Measurements from ENCODE around the gene PHF21A.
"Not testable (repeated sequence)": the region's sequence is repeated elsewhere in the genome, so short reads cannot be mapped to it uniquely, and the experiment has no call there.

Gene PHF21A

DNA sequence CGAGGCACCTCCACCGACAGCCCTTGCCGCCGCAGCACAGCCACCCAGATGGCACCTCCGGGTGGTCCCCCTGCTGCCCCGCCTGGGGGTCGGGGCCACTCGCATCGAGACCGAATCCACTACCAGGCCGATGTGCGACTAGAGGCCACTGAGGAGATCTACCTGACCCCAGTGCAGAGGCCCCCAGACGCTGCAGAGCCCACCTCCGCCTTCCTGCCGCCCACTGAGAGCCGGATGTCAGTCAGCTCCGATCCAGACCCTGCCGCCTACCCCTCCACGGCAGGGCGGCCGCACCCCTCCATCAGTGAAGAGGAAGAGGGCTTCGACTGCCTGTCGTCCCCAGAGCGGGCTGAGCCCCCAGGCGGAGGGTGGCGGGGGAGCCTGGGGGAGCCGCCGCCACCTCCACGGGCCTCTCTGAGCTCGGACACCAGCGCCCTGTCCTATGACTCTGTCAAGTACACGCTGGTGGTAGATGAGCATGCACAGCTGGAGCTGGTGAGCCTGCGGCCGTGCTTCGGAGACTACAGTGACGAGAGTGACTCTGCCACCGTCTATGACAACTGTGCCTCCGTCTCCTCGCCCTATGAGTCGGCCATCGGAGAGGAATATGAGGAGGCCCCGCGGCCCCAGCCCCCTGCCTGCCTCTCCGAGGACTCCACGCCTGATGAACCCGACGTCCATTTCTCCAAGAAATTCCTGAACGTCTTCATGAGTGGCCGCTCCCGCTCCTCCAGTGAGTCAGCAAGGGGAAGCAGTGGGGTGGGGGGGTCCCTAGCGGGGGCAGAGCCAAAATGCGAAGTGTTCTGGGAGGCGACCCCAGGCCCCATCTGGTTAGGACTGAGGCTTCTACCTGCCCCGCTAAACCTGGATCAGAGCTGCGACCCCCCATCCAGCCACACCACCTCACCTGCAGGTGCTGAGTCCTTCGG lies 218.5 kb downstream of the PHF21A start:
- no peak for DNase-seq (ENCODE audit: low spot score)

DNA sequence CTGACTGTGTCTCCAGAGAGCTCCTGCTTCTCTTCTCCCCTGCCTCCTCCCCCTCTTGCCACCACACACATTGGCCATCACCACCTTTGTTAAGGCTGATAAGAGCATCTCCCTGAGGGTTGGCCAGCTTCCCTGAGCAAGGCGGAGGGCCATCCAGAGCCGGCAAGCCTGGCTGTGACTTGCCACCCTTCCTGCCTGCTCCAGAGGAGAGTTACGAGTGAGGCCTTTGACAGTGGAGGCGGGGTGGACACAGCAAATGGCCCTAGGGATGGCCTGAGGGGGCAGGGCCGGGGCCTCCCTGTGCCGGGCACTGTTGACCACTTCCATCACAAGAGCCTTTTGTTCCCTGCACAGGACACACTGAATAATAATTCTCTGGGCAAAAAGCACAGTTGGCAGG lies 219.6 kb downstream of the PHF21A start:
- no peak for DNase-seq (ENCODE audit: low spot score)

DNA sequence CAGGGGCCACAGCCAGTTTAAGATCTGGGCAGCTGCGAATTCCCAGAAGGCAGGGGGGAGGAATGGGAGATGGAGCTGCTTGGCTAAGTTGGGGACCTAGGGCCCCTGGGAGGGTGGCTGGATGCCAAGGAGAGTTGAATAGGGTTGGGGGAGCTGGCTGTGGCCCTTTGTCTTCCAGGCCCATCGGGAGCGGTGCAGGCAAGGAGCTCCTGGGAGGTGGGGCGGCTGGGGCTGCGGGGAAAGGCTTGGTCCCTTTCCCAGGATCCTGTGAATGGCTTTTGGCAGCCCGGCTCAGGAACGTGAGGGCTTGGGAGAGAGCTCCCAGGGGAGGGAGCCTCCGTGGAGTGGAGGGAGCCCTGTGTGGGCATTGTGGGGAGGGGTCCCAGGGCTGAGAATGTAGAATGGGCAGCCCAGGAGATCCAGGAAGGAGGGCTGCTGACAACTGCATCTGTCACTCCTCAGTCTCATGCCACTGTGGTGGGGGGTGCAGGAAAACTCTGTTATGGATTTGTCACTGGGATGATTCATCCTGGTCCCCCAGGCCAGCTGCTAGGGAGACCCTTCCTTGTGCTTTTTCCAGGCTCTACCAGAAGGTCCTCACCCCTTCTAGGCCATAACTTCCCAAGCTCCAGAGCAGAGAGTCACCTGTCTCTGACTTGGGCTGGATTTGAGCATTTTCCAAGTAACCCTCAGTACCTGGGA lies 220.2 kb downstream of the PHF21A start:
- DNase-seq (ENCODE audit: low spot score) = no peak

GRCh38 chr11:45900175-45900800 lies 221.0 kb downstream of the PHF21A start:
- DNase-seq (ENCODE audit: low spot score) = not testable (repeated sequence)

- no peak for DNase-seq (ENCODE audit: low spot score)
Observed at GRCh38 chr11:45899448-45900174, 221.6 kb downstream of the PHF21A start.

DNA sequence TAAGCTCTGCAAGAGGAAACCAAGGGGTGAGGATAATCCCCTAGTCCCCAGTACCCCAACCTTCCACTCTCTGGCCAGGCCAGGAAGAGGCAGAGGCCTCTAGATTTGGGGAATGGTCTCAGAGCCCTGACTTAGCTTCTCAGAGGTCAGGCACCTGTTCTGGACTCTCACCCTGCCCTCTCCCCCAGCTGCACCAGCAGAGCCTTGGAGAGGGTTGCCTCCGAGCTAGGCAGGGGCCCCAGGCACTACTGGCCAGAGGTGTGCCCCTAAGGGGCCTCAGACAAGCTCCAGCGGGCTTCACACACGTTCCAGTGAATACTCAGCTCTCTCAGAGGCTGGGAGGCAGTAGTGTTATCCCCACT lies 222.2 kb downstream of the PHF21A start:
- no peak for DNase-seq (ENCODE audit: low spot score)

DNA sequence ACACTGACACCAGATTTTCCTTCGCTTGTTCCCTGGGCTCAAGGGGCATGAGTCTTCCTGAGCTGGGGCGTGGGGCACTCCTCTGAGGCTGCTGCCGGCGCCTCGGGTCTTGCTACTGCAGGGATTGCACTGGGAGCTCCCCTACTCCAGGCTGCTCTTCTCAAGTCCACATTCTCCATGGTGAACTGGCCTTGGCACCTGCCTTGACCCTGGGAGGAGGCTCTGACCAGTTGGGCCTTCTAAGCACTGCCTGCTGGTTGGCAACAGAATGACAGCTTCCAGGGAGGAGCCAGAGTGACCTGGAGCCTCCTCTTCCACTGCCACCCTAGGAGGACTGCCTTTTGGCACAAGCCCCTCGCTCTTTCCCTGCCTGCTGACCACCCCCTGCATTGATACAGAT lies 223.7 kb downstream of the PHF21A start:
- DNase-seq (ENCODE audit: low spot score) = no peak

DNA sequence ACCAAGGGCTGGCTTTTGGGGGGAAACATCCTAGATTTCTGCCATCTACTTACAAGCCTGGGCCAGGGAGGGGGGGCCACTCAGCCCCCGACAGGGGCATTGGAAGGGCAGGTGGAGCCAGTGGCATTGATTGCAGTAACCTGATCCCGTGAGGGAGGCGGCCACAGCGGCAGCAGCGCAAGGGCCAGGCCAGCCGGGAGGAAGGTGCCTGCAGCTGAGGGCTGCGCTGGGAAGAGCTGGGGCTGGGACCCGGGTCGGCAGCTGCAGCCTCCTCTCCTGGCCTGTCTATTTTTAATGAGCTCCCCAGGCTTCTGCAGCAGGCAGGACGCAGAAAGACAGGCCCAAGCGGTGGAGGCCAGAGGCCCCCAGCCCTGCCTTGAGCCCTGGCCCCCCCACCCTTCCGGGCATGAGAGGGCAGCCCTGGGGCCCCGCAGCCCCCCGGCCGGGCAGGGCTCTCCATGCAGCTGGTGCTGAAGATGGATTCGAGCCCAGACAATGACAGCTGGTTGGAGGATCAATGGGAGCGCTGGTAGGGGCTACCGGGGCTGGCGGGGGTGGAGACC lies 224.8 kb downstream of the PHF21A start:
- DNase-seq (ENCODE audit: low spot score) = no peak

DNA sequence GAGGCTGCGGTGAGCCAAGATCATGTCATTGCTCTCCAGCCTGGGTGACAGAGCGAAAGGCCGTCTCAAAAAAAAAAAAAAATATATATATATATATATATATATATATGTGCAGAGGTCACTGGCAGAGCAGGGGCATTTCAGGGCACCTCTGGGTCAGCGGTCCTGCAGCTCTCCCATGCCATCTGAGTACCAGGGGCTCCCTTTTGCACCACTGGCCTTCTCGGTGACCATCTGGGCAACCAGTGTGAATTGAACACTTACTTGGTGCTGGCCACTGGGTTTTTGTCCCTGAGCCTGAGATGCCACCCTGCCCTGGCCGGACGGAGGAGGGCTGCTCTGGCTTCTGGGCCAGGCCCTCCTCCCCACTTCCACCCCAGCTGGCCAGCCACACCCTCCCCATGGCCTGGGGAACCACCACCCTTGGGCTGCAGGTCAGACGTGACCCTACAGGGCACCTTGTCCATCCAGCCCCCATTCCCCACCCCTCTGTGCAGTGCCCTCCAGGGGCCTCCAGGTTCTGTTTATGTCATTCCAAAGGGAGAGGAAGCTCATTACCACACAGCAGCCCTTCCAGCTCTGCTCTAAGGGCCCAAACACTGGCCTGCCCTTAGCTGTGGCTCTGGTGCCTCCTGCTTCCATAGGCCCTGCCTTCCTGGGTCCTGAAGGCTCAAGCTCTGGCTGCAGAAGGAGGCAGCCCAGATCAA lies 225.5 kb downstream of the PHF21A start:
- no peak for DNase-seq (ENCODE audit: low spot score)

DNA sequence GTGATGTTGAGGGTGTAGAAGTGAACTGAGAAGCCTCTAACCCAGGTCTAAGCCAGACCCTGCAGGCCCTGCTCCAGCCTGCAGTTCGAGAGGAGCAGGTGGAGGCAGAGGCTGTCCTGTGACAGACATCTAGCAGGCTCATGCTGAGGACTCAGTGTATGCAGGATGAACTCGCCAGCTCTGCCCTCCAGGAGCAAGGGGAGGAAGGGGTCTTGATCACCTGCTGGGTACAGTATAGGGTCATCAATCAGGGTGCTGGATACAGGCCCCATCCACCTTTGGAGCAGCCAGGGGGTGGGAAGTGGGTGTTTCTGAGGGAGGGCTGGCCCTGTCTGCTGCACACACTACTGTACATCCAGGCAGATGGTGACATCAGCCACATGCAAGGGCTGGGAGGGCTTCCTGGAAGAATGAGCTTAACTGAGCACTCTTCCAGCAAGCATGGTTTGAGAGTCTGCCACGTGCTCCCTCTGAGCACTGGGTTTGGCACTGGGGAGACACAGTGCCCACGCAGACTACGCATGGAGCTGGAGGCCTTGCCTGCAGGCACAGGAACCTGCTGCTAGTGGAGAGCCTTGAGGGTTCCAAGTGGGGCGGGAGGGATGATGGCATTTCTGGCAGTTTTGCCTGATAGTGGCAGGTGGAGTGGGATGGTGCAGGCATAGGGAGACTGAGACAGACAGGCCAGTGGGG lies 226.6 kb downstream of the PHF21A start:
- no peak for DNase-seq (ENCODE audit: low spot score)

GRCh38 chr11:45892856-45893255 lies 228.4 kb downstream of the PHF21A start:
- no peak for DNase-seq (ENCODE audit: low spot score)

- DNase-seq (ENCODE audit: low spot score) = no peak
Observed at GRCh38 chr11:45890886-45891550, 230.2 kb downstream of the PHF21A start.

DNA sequence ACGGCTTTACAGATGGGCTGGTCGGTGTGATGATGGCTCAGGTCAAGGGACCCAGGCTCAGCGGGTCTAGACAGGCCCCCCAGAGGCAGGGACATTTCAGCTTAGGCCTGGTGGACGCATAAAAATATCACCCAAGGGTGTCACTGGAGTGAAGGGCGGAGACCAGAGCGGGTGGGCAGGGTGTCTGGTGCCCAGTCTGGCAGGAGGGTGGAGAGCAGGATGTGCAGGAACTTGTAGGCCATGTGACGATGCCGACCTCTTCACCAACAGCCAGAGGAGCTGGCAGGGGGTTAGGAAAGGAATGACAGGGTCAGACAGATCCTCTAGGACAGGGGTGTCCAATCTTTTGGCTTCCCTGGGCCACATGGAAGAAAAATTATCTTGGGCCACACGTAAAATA lies 231.3 kb downstream of the PHF21A start:
- no peak for DNase-seq (ENCODE audit: low spot score)

GRCh38 chr11:45889555-45889954 lies 231.7 kb downstream of the PHF21A start:
- no peak for DNase-seq (ENCODE audit: low spot score)

GRCh38 chr11:45887587-45887986 lies 233.7 kb downstream of the PHF21A start:
- DNase-seq (ENCODE audit: low spot score) = no peak

DNA sequence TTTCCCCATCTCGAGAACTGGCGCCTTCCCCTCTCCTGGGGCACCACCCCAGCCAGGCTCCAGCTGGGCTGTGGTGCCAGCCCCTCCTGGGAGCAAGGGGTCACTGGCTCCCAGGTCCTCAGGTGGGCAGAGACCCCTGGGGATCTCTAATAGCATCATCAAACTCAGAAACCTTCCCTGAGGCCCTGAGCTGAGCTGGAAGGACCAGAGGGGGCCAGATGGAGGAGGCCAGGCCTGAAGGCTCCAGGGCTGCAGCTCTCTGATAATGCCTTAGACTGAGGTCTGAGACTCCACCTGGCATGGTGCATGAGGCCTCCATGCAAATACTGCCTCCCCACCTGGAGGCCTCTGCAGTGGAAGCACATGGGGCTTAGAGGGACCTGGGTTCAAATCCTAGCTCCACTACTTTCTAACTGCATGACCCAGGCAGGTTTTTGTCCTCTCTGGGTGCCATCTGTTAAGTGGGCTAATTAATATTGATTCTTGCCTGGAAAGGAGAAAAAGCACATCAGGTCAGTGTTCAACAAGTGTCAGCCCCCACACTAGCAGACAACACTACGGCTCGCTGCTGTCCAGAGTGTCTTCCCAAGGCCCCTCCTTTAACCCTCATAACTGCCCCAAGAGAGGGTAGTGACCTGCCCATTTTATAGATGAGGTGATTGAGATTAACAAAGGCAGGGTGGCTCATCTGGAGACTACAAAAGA lies 234.3 kb downstream of the PHF21A start:
- no peak for DNase-seq (ENCODE audit: low spot score)

GRCh38 chr11:45885921-45886721 lies 235.1 kb downstream of the PHF21A start:
- DNase-seq (ENCODE audit: low spot score) = no peak

DNA sequence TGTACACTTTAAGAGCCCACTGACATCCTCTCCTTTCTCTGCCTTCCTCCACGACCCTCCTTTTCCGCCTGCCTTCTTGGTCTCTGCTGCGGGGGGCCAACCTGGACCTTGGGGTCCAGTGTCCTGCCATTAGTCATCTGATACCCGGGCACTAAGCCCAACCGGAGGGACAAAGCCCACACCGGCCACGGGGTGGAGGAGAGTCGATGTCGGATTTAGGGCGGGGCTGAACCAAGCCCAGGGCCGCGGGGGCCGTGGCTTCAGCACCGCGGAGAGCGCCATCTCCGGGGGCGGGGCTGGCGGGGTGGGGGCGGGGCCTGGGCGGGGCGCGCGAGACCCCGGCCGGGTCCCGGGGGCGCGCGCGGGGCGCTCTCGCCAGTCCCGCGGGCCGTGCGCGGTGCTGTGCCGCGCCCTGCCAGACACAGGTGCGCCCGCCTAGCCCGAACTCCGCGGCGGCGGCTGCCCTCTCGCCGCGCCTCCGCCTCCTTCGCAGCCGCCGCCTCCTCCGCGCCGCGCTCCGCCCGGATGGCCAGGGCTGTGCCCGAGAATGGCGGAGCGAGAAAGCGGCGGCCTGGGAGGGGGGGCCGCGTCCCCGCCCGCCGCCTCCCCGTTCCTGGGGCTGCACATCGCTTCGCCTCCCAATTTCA lies 235.9 kb downstream of the PHF21A start, which contains the start of gene MAPK8IP1:
Gene MAPK8IP1 (plus strand): TSS at position 378 of the 647 bp plus-strand sequence. CDS start 170 bp downstream, at position 548.
- DNase-seq (ENCODE audit: low spot score) = peak; percentile 31
